GM21717 (cell line): ENCODE measurements around the gene ATPAF1.
"Not testable (repeated sequence)": the region's sequence is repeated elsewhere in the genome, so short reads cannot be mapped to it uniquely, and the experiment has no call there.

Experiments
- ATAC-seq: cut with Tn5 transposase; IDR thresholded peaks from one replicate; pipeline ENCODE4 v1.9.1; 2021; ENCODE audit warnings: mild to moderate bottlenecking, moderate library complexity; ENCODE audit not compliant: unreplicated experiment

ATPAF1 gene

DNA sequence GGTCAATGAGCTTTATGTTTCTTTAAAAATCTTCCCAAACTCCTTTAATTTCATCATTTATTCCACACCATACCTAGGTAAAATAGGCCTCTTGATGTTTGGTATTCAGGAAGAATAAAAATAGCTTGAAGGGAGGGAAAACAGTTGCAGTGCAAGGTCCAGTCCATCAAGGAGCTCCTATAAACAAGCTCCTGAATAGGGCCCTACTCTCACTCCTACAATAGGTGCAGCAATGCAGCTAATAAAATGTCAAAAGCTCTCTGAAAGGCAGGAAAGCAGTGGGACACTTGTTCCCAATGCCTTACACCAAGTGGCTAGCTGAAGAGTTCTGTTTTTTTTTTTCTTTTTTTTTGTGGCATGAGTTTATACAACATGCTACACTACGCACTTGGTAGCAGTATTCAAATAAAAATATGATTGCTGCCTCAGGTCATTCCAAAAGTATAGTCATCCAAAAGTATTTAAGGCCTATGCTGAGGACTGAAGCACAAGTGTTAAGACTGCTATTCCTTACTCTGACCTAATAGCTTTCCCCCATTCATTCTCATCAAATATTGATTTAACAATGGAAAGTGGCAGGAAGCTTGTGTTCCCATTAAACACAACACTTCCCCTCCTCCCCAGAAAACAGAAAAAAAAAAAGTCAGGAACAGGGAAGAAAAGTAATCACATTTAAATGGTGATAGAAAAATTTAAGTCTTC, 13.3 kb upstream of the ATPAF1 start:
- ATAC-seq: no peak

DNA sequence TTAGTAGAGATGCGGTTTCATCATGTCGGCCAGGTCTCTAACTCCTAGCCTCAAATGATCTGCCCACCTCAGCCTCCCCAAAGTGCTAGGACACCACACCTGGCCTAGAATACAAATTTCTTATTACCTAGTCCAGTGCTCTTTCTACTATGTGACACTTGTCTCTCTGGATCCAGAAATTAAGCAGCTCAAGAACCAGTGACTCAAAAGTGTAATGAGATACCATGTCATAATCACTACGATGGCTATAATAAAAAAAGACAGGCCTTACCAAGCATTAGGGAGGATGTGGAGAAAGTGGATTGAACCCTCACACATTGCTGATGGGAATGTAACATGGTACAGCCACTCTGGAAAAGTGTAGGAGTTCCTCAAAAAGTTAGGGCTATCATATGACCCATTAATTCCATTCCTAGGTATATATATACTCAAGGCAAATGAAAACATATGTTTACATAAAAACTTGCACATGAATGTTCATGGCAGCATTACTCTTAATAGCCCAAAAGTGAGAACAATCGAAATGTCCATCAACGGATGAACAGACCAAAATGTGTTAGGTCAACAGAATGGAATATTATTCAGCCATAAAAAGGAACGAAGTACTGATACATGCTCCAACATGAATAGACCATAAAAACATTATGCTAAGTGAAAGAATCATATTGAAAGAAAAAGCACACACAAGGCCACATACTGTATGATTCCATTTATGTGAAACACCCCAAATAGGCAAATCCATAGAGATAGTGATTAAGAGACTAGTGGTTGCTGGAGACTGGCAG, 11.8 kb upstream of the ATPAF1 start:
- no peak for ATAC-seq

DNA sequence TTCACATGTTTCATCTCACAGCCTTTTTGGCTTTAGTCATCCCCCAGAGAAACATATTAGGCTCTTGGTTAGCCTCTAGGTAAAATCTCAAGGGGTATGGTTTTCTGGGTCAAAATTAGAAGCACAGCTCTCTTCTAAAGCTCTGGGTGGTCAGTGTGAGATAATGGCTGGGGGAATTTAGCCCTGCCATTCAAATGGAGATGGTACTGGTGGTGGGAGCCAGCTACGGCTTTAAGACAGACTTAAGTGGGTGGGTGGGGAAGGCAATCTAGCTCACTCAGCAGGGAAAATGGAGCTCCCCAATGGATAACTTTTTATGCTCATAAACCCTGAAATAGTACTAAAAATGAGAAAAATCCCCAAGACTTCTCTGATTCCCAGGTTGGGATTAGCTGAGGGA, 9.2 kb upstream of the ATPAF1 start:
- ATAC-seq: no peak

DNA sequence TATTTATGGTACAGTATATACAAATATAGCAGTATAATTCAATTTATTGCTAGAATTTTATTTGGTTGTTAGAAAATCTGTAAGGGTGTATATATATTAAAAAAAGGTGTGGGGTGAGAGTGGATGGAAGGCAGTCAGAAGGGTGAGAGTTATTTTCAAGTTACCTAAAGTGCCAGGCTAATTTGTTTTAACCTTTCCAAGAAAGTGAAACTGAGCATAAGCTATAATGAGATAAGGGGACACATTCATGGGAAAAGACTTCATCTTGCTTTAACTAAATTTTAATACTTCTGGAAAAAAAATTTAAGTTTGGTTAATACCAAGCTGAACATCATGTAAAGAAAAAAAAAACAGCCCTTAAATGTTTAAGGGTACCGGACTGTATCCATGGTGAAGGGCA, 8.4 kb upstream of the ATPAF1 start:
- ATAC-seq: no peak

DNA sequence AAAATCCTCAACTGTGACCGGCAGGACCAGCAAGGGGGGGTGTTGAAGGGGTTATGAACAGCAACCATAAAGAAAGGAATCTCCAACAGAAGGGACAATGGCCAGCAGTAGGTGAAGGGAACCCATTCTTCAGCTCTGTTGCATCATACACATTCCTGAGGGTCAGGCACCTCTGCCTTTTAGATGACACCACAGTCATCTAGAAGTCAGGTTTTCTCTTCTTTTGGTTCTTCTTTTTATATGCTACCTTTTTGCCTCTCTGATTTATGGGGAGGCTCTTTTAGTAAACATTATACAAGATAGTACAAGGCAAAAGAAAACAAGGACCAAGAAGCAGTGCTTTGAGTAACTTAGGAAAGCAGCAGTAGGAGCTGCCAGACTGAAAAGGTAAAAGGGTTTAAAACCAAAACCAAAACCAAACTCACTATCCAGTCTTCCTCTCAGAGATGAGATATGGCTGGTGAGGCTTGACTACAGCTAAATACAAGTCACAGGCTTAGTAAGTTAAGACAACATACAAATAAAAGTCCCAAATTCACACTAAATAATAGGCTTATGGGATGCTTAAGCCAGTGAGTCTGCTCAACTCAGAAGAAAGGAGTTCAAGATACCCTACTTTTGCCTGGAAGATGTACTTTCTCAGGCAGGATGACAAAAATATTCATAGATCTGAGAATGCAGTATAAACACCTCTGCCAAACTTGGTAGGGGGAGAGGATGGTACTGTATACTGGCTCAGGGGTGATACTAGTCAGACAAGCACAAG, 7.6 kb upstream of the ATPAF1 start:
- ATAC-seq: peak; percentile 75

DNA sequence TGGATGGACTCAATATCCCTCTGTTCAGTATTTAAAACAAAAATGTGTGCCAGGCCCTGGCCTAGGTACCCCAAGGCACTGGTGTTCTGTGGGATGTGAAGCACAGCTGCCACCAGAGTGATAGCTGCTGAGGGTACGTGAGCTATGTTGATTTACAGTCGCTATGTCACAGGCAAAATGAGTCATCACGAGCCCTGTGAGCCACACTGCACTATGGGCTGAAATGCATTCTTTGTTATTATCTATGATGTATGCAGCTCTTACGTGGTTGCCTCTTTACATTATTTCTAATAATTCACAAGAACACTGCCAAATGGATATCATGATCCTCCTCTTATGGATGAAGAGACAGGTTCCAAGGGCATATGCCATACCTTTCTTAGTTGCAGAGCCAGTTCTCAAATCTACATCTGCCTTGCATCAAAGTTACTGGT, 5.6 kb upstream of the ATPAF1 start:
- ATAC-seq: no peak

DNA sequence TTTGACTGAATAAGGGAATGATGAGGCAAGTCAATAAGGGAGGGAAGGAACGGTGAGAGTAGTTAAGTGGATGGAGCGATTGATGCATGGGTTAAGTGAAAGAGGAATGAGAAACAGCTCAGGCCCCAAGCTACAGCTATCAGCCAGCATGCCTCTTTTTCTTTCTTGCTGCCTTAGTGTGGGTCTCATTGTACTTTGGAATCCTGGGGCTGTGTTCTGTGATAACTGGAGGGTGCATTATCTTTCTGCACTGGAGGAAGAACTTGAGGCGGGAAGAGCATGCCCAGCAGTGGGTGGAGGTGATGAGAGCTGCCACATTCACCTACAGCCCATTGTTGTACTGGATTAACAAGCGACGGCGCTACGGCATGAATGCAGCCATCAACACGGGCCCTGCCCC, 4.5 kb upstream of the ATPAF1 start:
- ATAC-seq: no peak

DNA sequence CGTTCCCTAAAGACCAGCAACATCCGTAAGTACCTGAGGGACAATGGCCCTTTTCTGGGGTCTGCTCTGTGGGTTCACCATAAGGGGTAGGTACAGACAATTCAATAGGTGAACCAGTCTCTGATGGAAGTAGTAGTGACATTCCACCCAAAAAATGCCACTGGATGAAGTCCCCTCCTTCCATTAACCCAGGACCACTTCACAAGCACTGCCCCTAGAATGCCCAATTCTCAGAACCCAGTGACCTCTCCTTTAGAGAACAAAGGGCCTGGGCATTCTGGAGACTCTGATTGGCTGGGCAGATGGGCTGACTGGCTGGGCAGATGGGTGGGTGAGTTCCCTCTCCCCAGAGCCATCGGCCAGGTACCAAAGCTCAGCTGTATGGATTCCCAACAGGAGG, 3.4 kb upstream of the ATPAF1 start, which contains the start of gene TEX38:
Gene TEX38 (plus strand): TSS at position 301 of the 400 bp plus-strand sequence. CDS start 81 bp downstream, at position 382.
- ATAC-seq: no peak

DNA sequence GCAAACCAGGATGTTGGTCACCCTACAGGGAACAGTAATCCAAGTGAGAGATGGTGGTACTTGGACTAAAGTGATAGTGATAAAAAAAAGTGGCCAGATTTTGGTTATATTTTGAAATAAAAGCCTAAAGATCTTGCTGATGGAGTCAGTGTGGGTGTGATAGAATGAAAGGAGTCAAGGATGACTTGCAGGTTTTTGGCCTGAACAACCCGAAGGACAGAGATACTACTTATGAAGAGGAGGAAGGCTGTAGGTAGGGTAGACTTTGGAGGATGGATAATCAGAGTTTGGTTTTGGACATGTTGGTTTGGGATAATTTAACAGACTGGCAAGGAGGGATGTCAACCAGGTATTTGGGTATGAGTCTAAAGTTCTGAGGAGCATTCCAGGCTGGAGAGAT, 2.0 kb upstream of the ATPAF1 start:
- no peak for ATAC-seq

DNA sequence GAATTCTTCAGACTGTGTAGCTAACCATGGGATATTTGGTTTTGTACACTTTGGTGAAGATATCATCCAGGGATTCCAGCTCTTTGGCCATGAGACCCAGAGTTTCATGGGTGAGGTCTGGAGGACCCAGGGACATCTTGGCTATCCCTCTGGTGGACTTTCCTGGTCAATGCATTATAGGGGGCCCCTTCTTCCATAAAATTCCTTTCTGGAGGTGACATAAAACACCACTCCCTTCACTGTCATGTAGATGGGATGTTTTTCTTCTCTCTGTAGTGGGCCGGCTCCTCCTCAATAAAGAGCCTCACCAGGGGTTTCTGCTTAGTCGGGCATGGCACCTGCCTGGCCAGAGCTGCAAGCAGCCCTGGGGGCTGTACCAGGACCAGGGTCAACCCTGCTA, 2.2 kb downstream of the ATPAF1 start:
- ATAC-seq: no peak

DNA sequence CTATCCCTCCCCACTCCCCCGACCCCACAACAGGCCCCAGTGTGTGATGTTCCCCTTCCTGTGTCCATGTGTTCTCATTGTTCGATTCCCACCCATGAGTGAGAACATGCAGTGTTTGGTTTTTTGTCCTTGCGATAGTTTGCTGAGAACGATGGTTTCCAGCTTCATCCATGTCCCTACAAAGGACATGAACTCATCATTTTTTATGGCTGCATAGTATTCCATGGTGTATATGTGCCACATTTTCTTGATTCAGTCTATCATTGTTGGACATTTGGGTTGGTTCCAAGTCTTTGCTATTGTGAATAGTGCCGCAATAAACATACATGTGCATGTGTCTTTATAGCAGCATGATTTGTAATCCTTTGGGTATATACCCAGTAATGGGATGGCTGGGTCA, 5.2 kb downstream of the ATPAF1 start:
- ATAC-seq: not testable (repeated sequence)

DNA sequence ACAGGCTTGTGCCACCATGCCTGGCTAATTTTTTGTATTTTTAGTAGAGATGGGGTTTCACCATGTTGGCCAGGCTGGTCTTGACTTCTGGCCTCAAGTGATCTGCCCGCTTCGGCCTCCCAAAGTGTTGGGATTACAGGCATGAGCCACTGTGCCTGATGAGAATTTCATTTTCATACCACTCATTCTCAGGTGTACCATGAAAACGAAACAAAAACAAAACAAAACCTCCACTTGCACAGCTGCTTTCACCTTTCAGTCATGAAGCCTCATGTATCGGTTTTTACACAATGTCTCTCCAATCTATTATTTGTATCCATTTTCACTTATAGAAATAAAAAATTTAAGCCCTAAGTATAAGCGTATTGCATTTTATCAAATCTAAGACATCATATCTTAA, 8.0 kb downstream of the ATPAF1 start:
- ATAC-seq: peak; percentile 78

DNA sequence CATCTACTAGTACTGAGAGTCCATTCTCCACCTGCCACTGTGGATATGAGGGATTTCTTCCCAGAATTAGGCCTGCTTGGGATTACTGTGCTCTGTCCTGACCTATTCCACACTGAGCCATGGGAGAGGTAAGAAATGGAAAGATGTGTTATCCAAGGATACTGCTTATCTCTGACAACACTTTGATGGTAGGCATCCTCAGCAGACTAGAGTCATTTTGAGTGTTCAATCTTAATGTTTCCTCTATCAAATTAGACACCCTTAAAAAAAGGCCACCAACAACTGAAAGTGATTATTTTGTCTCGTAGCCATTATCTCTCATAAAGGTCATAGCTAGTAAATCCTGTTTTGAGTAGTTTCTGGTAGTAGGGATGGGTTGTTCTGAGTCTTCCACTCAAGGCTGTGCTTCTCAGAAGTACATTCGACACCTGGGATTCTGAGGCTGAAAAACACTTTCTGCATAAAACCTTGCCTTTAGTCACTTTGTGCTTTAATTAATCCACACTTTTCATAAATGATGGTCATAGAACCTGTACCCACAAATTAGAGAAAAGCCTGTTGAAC, 8.8 kb downstream of the ATPAF1 start:
- peak; percentile 51 for ATAC-seq

DNA sequence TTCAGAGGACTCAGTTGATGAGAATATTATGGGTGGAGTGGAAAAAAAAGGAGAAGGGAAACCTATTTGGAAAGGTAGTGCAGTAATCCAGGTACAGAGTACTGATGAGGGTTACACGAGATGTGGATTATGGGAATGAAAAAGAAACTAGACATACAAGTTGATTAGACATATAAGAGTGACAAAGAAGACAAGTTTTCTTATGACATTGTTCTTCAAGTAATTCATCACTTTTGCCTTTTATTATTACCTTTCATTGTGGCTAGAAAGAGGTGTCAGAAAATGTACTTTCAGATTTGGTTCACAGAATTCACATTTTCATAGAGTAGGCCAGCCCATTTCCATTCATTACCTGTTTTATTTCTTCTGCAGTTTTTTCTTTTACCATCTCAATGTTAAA, 10.4 kb downstream of the ATPAF1 start:
- ATAC-seq: no peak

DNA sequence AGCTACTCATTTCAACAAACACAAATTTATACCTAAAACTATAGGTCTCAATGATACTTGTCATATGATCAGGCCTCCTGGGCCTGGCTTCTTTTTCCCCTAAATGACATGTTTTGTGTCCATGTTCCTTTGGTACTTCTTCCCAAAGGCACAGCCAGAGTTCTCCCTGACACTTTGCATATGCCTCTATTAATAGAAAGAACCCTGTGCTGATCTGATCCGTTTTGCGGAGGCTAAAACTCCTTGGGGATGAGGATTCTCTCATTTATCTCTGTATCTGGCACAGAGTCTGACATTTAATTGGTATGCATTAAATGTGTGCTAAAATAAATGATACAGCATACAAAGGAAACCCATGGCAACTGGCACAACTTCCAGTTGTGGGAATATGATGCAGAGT, 11.5 kb downstream of the ATPAF1 start:
- no peak for ATAC-seq

DNA sequence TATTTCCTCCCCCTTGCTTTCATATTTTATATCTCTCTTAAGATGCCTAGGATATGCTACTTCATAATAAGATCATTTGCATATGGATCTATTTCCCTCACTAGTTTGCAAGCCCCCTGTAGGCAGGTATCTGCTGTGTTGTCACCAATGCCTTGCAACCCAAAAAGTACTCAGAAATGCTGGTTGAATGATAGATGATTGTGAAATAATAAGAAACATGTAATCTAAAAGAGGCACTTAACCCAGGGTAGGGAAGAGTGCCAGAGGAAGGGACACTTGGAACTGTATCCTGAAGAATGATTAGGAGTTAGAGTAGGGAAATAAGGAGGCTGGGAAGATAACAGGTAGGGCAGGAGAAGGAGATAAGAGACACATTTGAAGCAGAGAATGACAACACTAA, 12.3 kb downstream of the ATPAF1 start:
- no peak for ATAC-seq

DNA sequence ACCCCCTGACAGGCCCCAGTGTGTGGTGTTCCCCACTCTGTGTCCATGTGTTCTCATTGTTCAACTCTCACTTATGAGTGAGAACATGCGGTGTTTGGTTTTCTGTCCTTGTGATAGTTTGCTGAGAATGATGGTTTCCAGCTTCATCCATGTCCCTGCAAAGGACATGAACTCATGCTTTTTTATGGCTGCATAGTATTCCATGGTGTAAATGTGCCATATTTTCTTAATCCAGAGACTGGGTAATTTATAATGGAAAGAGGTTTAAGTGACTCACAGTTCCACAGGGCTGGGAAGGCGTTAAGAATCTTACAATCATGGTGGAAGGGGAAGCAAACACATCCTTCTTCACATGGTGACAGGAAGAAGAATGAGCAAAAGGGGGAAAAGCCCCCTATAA, 13.5 kb downstream of the ATPAF1 start:
- not testable (repeated sequence) for ATAC-seq

DNA sequence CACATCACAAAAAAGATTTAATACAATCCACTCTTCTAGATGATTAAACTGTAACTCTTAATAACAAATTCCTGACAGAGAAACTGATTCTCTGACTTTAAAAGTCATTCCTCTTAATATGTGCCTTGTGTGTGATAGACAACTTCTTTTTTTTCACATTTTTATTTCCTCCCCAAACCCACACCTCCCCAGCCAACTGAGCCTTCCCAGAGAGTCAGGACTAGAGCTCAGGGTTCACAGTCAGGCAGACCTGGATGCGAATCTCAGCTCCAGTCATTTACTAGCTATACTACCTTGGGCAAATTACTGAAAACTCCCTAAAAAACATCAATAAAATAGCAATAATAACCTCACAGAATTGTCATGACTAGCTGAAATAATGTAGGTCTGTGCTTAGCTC, 14.2 kb downstream of the ATPAF1 start:
- no peak for ATAC-seq

DNA sequence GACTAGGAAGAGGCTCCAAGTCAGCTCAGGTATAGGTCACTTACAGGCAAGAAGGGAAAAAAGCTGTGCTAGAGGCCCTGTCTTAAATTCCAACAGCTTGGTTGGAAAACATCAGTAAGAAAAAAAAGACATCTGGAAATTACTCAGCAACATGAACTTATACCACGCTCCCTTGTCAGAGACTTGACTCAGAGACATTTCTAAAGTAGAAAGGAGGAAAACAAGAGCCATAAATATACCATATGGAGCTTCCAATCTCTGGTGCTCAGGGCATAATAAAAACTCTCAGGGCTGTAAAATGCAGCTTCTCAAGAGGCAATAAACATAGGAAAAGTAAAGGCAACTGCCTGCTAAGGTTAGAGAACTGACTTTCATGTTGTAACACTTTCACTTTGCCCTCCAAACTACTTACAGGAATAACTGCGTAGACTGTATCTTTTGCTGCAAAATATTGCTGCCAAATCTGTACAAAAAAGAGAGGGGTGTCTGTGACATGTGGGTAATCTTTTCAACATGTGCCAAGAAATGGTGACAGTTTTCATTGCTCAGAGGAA, 14.7 kb downstream of the ATPAF1 start:
- no peak for ATAC-seq

DNA sequence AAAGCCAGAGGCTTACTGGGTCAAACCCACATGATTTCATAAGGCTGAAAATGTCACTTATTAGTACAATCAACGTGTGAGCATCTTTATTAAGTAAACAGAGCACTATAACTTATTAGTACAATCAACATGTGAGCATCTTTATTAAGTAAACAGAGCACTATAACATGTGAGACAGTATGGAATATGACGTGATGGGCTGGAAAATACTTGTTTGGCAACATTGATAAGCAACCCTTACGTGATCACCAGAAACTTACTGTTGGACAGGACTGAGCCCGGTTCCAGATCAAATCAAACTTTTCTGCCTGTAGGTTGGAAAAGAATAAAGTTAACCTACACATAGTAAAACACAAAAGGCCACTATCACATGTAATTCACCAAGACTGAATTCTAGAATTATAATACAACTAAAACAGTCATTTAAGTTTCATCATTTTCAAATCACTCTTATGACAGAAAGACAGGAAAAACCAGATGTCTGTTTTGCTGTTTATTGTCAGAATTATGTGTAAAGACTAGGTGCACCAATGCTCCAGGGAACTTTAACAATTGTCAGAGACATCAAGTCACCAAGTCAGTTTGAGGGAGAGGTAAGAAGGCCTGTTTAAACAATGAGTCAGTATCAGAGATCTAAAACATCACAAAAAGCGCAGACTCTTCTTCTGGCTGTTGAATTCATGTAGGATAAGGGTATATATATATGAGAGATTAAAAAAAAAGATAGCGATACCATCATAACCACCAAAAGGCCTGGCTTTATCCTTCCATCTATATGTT, 15.7 kb downstream of the ATPAF1 start:
- no peak for ATAC-seq
